ENCODE results near the gene JADE1. TPM values are rescaled to one million over a fixed set of nuclear protein-coding genes. Genes with fewer than 3 reads are reported as not detected.
A peak's percentile ranks its signal among the peaks of the same experiment; 100 is the strongest.

JADE1 gene
- total RNA-seq, 1 experiment from 2014 or later, result 192 TPM

GRCh38 chr4:128853741-128854140 lies 44.2 kb downstream of the JADE1 start:
- H3K79me1 ChIP-seq (ENCODE audit: insufficient read depth, low read depth, low read length, poor library complexity, severe bottlenecking), result peaks cover 2% of the 10 kb centered on the region
- H3K36me3 Mint-ChIP-seq (ENCODE audit: insufficient read depth in 1 of 3, low read depth in 3 of 3), result peaks cover 82 to 97% (median 96%) of the 10 kb centered on the region in 3 experiments
- no peak overlapping the region for H4K91ac ChIP-seq (ENCODE audit: insufficient read length, low read depth, low read length)
- no peak overlapping the region for H3K4ac ChIP-seq (ENCODE audit: low read depth, low read length)
- H3K4me1 ChIP-seq (ENCODE audit: insufficient read depth, low read length), result no peaks in the 10 kb centered on the region
- no peak for TF ChIP-seq CTCF (conservative IDR thresholded peaks at IDR 0.05)
- no peak overlapping the region for H3K56ac ChIP-seq (ENCODE audit: insufficient read length, low read depth, low read length)
- no peak overlapping the region for H4K5ac ChIP-seq (ENCODE audit: insufficient read length, low read depth, low read length)
- no peak overlapping the region for H2BK20ac ChIP-seq (ENCODE audit: low read depth, low read length, poor library complexity, severe bottlenecking)
- H3K9me3 Mint-ChIP-seq, result no peaks in the 10 kb centered on the region
- WGBS (ENCODE audit: extremely low coverage, insufficient read length, low lambda C conversion rate), result no CpG with 5 or more reads among the region's 5 CpGs
- no peaks in the 10 kb centered on the region for H3K27me3 ChIP-seq (ENCODE audit: insufficient read depth, low read length)
- H3K4me1 Mint-ChIP-seq, result no peaks in the 10 kb centered on the region; a peak in 1 of 4 replicates
- H2BK15ac ChIP-seq (ENCODE audit: low read depth, low read length), result no peak overlapping the region
- H2AFZ ChIP-seq (ENCODE audit: low read length), result no peak overlapping the region
- no peak overlapping the region for H3K18ac ChIP-seq (ENCODE audit: insufficient read length, low read depth, low read length)
- H3K9ac ChIP-seq (ENCODE audit: extremely low read depth, insufficient read length, low read length), result no peak overlapping the region
- peaks cover 12% of the 10 kb centered on the region; the same call in 1 of the 2 replicates for H3K79me2 ChIP-seq (ENCODE audit: insufficient read depth, low read length)
- no peak overlapping the region for H3K27ac ChIP-seq (ENCODE audit: insufficient read length, low read depth, low read length)
- no peak overlapping the region for H3K4me3 Mint-ChIP-seq
- no peaks in the 10 kb centered on the region for H3K23me2 ChIP-seq (ENCODE audit: insufficient read length, low read depth, low read length, poor library complexity, severe bottlenecking)
- no peak overlapping the region for H2BK120ac ChIP-seq (ENCODE audit: low read depth, low read length, poor library complexity, severe bottlenecking)
- no peak overlapping the region for H3K4me2 ChIP-seq (ENCODE audit: insufficient read depth, insufficient read length, low read length)
- peaks cover under 1% of the 10 kb centered on the region; the same call in 1 of the 2 replicates for H3K27me3 Mint-ChIP-seq (ENCODE audit: low read depth)
- no peaks in the 10 kb centered on the region for H3K9me3 ChIP-seq (ENCODE audit: control insufficient read depth, low read depth, low read length)
- peak overlapping the region in 2 of 3 experiments; percentile 47 to 93; a peak in 3 of 7 replicates for H3K27ac Mint-ChIP-seq
- H2BK12ac ChIP-seq (ENCODE audit: insufficient read length, low read depth, low read length), result no peak overlapping the region
- H3T11ph ChIP-seq (ENCODE audit: low read length), result no peak overlapping the region
- no peak overlapping the region for H4K8ac ChIP-seq (replicated peaks; ENCODE audit: insufficient read length, low read depth, low read length)
- H3K14ac ChIP-seq (ENCODE audit: insufficient read depth, low read length), result no peak overlapping the region
- no peak overlapping the region for H2BK5ac ChIP-seq (ENCODE audit: insufficient read length, low read length)
- no peak for DNase-seq
- no peak overlapping the region for H3K23ac ChIP-seq (ENCODE audit: insufficient read length, low read depth, low read length)
- peaks cover 2% of the 10 kb centered on the region for H4K20me1 ChIP-seq (ENCODE audit: control insufficient read depth, insufficient read depth, insufficient read length)
- H2AK5ac ChIP-seq (ENCODE audit: insufficient read length, low read length), result no peak overlapping the region

Measured in H9 (cell line).